Activated CD4-positive, CD25-positive, alpha-beta regulatory T cell treated with anti-CD3 and anti-CD28 coated beads, Interleukin-2, amount 50 U/mL, for 16 hours (primary cell): Measurements from ENCODE around the gene TMEM258.
A peak's percentile ranks its signal among the peaks of the same experiment; 100 is the strongest.

ENCODE experiments used
- DNase-seq: peaks from one replicate; pipeline ENCODE4 v3.0.0-alpha.2; 2020; ENCODE audit warnings: low read depth, low spot score

The TMEM258 gene

DNA sequence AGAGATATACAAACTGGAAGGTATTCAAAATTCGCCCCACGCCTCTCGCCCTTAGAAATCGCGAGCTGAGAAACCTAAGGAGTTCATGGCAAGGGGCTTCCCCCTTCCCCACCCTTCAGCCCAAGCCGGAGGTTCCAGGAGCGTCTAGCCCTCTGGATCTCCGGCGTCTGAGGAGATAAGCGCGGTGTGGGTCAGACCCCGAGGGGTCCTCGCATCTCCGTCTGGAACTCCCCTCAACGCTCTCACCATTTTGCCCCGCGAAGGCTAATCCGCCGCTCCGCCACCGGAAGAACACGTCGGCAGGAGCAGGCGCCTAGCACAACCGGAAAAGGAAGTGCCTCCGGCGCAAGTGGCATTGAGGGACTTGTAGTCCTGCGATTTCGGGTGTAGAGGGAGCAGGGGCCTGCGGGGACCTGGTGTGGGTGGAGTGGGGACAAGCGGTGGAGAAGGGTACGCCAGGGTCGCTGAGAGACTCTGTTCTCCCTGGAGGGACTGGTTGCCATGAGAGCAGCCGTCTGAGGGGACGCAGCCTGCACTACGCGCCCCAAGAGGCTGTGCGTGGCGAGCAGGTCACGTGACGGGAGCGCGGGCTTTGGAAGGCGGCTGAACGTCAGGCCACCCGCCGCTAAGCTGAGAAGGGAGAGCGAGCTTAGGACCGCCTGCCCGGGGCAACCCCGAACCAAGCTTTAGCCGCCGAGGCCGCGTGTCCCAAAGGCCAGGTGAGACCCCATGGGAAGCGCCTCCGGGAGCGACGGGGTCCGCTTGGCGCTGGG lies at the start of gene TMEM258, which contains the start of gene FEN1:
TSS of gene TMEM258 (minus strand) at position 290 of the 773 bp plus-strand sequence. CDS start at position 249, 41 bp downstream.
TSS of gene FEN1 (plus strand) at position 602 of the 773 bp plus-strand sequence. CDS start 2,451 bp downstream, outside the sequence.
- DNase-seq = peak; percentile 72

DNA sequence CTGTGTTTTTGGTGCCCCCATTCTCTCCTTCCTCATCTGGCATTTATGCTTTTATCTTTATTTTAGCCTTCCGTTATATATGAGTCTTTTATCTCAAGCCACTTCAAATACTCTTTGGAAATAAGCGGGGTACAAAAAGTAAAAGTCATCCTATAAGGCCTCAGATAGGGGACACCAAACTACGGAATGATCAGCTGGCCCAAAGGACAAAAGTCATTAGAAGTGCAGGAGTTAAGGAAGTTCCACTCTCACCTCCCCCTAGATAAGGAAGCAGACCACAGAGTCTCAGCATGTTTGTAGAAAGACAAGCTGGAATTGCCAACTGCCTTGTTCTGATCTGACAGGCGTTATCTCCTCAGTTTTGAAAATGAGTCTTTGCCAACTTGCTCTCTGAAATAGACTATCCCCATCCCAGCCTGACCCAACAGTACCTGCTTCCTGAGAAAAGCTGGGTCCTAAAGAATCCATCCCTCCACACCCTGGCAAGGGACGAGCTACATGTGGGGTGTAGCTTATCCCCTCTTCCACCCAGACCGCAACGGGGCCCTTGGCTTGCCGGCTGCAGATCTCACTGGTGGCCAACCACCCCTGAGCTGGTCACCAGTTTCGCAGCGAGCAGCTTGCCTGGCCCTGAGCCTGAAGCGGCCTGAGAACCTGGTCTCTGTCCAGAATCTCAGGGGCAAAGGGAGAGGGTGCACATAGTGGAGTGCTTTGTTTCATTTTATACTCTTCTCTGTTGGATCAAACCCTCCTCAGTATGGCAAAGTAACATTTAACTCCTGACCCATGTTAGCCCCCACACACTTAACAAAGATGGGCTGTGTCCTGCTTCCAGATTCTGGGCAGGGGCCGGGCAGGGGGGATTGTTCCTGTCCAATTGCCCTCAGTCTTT lies 49.5 kb upstream of the TMEM258 start:
- no peak for DNase-seq

DNA sequence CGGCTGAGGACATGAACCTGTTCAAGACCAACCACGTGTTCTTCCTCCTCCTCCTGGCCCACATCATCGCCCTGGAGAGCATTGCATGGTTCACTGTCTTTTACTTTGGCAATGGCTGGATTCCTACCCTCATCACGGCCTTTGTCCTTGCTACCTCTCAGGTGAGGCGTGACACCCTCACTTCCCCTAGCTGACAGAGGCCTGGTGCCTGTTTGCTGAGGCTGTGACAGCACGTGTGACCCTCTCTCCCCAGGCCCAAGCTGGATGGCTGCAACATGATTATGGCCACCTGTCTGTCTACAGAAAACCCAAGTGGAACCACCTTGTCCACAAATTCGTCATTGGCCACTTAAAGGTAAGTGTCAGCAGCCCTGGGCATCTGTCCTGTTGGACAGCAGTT lies 48.0 kb upstream of the TMEM258 start:
- no peak for DNase-seq

- DNase-seq = no peak
Observed at GRCh38 chr11:61839742-61840141, 47.3 kb upstream of the TMEM258 start.

GRCh38 chr11:61838921-61839320 lies 46.5 kb upstream of the TMEM258 start:
- DNase-seq = no peak

- no peak for DNase-seq
Observed at GRCh38 chr11:61838501-61838900, 46.1 kb upstream of the TMEM258 start.

DNA sequence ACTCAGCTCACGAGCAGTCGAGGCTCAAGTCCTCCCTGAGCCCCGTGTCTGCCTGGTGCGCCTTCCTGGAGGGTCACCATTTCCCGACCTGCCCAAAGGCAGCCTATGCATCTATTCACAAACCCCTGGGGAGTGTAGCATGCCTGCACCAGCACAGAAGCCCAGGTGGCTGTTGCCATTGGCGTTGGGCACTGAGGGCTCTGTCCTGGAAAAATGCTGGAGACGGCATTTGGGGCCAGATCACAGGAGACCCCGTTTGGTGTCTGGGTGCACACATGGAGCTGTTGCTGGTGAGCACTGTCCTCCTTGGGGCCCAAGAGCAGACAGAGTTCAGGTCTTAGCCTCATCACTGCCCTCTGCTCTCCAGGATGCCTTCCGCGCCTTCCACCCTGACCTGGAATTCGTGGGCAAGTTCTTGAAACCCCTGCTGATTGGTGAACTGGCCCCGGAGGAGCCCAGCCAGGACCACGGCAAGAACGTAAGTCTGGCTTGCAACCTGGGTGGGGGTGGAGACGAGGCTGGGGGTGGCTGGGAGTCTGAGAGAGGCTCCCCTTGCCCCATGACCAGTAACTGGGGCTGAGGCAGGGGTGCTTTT lies 45.1 kb upstream of the TMEM258 start:
- no peak for DNase-seq

DNA sequence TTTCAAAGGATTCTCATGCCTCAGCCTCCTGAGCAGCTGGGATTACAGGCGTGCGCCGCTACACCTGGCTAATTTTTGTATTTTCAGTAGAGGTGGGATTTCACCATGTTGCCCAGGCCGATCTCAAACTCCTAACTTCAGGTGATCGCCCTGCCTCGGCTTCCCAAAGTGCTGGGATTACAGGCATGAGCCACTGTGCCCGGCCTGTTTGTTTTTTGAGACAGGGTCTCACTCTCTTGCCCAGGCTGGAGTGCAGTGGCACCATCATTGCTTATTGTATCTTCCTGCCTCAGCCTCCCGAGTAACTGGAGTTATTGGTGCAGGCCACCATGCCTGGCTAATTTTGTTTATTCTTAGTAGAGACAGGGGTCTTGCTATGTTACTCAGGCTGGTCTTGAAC lies 43.8 kb upstream of the TMEM258 start:
- DNase-seq = no peak

DNA sequence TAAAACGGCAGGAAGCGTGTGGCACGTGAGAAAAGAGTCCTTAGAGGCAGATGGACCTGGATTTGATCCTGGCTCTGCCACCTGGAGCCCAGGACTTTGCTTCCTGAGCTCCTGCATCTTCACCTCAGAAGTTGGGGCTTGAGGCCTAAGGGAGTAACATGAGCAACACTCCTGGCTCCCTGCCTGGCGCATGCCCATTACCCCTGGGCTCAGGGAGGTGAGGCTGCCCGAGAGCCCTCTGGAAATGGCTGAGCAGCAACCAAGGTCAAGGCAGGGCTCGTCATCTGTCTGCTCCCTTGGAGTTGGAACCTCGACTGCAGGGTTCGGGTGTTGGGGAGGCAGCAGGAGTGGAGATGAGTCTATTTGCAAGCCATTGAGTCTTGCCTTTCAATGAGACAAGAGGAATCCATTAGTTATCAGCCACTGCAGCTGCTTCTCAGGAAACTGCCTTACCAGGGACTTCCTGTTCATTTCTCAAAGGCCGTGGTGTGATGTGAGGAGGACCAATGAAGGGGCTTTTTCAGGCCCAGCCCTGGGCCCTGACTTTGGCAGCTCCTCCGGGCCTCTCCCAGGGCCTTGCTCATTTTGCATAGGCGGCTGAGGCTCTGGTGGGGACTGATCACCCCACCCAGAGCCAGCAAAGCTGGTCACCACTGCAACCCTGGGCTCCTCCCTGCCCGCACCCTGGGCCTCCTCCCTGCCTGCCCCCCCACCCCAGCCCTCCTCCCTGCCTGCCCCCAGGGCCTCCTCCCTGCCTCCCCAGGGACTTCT lies 42.1 kb upstream of the TMEM258 start:
- no peak for DNase-seq

GRCh38 chr11:61833926-61834277 lies 41.5 kb upstream of the TMEM258 start:
- DNase-seq = no peak

DNA sequence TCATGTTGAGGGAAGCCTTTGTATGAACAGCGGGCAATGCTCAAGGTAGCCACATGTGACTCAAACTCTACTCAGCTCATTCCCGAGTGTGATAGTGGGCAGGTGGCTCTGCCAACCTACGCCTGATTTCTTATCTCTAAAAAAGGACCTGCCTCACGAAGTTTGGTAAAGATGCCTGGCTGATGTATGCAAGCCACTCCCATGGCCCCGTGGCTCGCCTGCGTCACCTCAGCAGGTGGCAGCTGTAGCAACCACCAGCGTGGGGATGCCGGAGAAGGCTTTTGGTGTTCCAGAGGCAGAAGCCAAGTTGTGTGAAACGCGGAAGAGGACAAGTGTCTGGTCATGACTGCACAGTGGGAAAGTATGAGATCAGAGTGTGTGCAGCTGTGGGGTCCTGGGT lies 41.1 kb upstream of the TMEM258 start:
- DNase-seq = no peak

DNA sequence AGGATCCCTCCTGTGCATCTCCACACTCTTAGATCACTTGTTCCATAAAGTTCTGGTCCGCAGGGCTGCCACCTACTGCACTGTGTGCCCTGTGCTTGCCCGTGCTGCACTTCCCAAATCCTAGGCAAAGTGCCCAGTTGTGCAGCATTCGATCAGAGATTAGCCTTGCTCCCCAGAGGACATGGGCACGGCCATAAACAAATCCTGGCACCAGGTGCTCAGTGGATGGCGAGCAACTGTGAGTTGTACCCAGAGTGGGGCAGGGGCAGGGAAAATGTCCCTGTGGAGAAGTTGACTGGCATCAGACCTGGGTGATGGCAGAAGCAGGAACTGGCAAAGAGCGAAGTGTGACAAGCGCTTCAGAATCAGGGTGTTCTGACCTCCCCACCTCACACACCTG lies 40.4 kb upstream of the TMEM258 start:
- DNase-seq = no peak

- DNase-seq = no peak
Observed at GRCh38 chr11:61832207-61832606, 39.8 kb upstream of the TMEM258 start.

- DNase-seq = no peak
Observed at GRCh38 chr11:61830237-61831105, 38.1 kb upstream of the TMEM258 start.

- DNase-seq = no peak
Observed at GRCh38 chr11:61829806-61830205, 37.4 kb upstream of the TMEM258 start.

- DNase-seq = no peak
Observed at GRCh38 chr11:61828629-61829407, 36.4 kb upstream of the TMEM258 start.

GRCh38 chr11:61828379-61828628 lies 35.9 kb upstream of the TMEM258 start:
- no peak for DNase-seq

- no peak for DNase-seq
Observed at GRCh38 chr11:61827571-61828378, 35.4 kb upstream of the TMEM258 start, which contains the start of gene FADS2. TSS of gene FADS2 (plus strand) at chr11:61828300. CDS start at chr11:61828391, 91 bp downstream.

DNA sequence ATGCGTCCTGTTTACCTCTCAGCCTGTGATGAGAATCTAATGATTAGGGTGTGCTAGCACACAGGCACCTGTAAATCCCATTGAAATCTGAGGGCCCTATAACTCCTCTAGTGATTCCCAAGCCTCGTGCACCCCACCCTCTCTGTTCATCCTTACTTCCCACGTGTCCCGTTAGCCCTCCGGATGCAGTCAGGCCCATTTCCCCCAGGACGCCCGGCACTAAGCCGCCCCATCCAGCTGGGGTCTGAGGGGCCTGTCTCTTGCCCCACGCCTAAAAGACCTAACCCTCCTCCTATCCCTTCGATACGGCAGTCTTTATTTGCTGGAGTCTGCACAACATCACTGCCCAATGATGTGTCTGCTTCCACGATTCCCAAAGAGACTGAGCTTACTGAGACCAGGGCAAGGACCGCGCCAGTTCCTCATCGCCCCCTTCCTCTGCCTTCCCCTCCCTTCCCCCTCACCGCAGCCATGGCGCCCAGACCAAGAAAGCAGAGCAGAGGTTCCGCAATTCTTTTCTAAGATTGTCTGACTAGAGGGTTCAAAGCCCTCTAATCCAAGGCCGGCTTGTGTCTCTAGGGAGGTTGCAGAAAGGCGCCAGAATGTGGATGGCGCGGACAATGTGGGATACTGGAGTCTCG lies 34.7 kb upstream of the TMEM258 start:
- DNase-seq = no peak
